Cardiac ventricle fibroblast (primary cell): ENCODE results near the gene LBX2. TPM values are rescaled to one million over a fixed set of nuclear protein-coding genes. Genes with fewer than 3 reads are reported as not detected.

Experiments used
- total RNA-seq: library from RNA; depleted of rRNA; stranded (reverse); fragments of >200 nt; gene quantifications from 2 replicates; pipeline ENCODE4 v1.2.3, GENCODE V29; 2015

LBX2 gene, protein sequence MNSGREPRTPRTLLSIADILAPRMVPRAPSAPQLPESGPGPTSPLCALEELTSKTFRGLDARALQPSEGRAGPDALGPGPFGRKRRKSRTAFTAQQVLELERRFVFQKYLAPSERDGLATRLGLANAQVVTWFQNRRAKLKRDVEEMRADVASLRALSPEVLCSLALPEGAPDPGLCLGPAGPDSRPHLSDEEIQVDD
- total RNA-seq, result 3.2 TPM in 2 replicates

DNA sequence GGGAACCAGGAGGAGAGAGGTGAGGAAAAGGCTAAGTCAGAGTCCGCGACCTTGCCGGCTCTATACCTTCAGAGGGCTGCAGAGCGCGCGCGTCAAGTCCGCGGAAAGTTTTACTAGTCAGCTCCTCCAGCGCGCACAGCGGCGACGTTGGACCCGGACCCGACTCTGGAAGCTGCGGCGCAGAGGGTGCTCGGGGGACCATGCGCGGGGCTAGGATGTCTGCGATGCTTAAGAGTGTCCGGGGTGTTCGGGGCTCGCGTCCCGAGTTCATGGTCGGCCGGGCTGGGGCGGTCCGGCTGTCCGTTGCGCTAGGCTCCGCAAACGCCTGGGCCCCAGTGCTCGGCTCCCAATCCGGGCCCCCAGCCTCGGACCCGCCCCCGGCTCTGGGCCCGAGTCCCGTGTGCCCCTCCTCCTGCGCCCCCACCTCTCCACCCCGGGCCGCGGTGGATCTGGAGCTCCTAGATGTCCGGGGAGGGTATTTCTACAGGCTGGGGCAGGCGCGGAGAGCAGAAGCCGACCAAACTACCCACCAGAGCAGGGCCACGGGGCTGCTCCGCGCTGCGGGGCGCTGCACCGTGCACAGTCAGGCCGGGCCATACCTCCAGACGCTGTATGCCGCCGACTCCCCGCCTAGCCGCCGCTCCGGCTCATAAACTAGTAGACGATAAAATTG is at the start of gene LBX2:
LBX2 (minus strand) TSS at position 337 of the 673 bp plus-strand sequence; CDS start at position 271, 66 bp downstream.

DNA sequence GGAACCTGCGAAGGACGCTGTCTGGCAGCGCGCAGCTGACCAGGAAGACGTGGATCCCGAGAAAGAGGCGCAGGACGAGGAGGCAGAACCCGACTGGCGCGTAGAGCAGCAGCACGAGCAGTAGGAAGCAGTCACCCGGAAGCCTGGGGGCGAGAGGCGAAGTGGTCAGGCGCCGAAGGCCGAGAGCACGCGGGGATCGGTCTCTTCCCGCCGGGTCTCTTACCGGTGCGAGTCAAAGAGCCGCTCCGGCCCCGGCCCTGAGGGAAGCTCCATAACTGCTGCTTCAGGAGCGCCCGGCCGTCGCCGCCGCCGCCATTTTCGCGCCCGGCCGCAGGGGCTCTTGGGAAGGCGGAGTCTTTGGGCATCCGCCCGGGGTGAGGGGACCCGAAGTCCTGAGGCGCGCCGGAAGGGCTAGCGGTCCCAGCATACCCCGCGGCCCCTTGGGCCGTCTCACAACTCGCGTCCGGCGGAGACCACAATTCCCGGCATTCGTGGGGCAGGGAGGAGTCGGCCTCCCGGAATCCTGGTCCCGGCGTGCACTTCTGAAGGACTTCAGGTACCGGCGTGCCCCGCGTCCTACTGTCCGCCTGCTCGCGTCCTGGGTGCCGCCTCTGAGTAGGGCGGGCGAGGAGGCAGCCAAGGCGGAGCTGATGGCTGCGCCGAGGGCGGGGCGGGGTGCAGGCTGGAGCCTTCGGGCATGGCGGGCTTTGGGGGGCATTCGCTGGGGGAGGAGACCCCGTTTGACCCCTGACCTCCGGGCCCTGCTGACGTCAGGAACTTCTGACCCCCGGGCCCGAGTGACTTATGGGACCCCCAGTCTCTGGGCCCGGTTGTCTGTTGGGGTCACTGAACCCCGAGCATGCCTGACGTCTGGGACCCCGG is 30.2 kb upstream of the LBX2 start, which contains the start of the genes AUP1 and HTRA2:
AUP1 (minus strand) TSS at position 350 of the 882 bp plus-strand sequence; CDS start at position 273, 77 bp downstream.
HTRA2 (plus strand) TSS at position 577 of the 882 bp plus-strand sequence; CDS start at position 651, 74 bp downstream.

DNA sequence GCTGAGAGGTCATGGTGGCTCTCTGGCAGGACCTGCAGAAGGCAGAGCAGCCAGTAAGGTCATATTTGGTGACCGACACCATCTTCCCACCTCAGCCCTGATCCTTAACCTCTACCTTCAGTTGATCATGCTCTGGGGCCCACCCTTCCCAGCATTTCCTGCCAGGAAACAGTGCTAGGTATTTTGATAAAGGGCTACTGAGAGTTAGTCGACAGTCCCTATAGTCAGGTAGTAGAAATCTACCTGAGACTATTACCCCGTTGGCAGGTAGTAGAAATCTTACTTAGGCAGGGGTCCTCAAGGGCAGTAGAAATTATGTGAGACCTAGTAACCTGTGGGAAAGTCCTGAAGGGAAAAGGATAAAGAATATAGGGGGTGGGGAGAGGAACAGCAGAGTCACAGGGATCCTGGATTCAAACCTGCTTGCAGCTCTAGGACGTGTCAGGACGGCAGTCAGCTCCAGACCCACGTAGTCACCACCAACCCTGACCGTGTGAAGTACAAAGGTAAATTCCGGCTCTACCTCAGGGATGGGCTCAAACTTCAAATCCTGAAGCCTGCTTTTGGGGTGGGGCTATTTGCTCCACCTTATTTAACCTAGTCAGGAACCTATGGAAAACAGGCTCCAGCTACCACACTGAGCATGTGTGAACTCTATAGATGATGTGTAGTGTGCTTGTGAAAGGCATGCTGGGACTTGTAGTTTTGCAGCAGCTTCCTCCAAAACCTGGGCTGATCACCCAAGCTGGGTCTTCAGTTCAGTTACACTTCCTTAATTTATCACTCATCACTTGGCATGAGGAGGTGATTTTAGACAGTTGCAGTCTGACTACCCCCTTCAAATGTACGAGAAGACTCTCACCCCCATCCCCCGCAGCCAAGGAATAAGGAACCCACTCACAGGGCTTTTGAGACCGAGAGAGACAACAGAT is 26.6 kb upstream of the LBX2 start, which contains the start of gene DQX1:
DQX1 (minus strand) TSS at position 515 of the 932 bp plus-strand sequence; CDS start at position 13, 502 bp downstream.

DNA sequence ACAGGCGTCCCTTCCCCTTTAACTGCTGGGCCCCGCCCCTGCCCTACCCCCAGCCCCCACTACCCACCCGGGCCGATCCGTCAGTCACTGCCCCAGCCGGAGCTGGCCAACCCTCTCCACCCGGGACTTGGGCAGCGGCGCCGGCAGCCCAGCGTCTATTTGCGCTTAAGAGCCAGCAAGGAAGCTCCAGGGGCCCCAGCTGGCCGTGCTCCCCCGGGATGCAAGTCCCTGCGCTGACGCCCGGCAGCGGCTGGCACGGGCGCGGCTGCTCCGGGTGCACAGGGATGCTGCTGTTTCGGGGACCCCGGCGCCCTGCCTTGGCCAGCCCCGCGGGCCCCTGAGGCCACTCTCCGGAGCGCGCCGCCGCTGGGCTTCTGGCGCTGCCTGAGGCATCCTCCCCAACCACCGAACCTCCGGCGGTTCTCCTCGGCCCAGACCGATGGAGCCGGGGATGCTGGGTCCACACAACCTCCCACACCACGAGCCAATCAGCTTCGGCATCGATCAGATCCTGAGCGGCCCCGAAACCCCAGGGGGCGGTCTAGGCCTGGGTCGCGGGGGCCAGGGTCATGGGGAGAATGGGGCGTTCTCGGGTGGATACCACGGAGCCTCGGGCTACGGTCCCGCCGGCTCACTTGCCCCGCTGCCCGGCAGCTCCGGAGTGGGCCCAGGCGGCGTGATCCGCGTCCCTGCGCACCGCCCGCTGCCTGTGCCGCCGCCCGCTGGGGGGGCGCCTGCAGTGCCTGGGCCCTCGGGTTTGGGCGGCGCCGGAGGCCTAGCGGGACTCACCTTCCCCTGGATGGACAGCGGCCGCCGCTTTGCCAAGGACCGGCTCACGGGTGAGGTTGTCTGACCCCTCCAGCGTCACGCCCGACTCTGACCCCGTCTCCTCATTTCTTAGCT is 15.2 kb upstream of the LBX2 start, which contains the start of gene TLX2:
TLX2 (plus strand) TSS at position 83 of the 903 bp plus-strand sequence; CDS start at position 440, 357 bp downstream.

DNA sequence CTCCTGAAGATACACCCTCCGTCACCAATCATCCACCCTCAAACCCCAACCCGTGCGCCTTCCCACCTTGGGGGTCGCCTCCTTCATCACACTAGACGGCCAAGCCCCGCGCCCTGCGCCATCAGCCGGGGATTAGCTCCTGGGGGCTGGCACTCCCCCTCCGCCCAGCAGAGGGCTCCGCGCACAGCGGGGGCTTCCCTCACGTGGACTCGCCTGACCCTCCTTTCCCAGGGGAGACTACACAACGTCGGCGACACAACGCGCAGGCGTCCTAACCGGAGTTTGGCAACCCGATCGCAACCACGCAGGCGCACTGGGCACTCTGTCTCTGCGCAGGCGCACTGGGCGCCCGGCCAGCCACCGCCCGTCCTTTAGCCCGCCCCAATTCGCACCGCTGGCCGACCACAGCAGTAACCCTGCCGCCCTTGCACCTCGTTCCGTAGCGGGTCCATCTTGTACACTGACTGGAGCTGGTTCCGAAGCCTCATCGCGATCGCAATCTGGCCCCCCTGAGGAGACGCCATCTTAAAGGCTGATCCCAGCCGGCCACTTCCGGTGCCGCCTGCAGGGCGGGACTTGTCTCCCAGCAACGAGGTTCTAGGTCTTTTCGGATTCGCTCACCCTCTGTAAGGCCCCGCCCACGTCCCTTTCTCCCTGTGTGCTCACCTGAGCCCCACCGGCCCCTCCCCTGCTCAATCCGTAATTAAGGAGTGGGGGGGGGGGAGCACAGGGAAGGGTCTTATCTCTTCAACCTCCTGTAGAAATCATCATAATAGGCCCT is 7.9 kb upstream of the LBX2 start, which contains the start of gene PCGF1:
PCGF1 (minus strand) TSS at position 551 of the 781 bp plus-strand sequence; CDS start at position 524, 27 bp downstream.

DNA sequence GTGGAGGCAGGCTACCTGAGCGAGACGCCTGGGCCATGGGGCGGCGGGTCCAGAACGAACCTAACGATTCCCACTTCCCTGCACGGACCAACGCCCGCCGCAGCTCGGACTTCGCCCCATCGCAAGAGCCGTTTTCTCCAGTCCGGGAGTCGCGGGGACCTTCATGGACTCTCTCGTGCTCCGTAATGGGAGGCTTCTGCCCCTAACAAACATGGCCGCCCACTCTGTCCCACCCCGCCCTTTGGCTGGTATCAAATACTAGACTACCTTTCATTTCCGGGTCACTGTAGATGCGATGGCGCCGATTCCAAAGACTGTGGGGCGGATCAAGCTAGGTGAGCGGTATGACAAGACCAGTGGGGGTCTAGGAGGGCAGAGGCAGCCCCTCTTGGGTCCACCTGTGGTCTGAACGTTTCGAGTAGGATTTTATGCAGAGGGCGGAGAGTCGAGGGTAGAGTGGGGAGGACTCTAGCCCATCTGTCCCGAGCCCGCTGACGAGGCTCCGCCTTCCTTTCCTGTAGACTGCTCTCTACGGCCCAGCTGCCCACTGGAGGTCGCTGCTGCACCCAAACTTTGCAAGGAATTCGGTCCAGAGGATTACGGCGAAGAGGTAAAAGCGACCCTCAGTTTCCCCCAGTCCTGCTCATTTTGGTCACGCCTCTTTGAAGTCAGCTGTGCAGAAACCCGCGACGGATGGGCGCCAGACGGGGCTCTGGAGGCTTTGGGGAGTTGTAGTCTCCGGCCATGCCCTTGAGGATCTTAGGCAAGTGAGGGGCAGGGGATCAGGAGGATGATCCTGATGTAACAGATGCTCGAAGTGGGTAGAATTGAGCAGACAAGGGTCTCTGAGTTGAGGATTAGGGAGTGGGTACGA is 16.4 kb downstream of the LBX2 start, which contains the start of the genes CCDC142 and TTC31:
CCDC142 (minus strand) TSS at position 198 of the 874 bp plus-strand sequence; CDS start at position 37, 161 bp downstream.
TTC31 (plus strand) TSS at position 281 of the 874 bp plus-strand sequence; CDS start at position 296, 15 bp downstream.

DNA sequence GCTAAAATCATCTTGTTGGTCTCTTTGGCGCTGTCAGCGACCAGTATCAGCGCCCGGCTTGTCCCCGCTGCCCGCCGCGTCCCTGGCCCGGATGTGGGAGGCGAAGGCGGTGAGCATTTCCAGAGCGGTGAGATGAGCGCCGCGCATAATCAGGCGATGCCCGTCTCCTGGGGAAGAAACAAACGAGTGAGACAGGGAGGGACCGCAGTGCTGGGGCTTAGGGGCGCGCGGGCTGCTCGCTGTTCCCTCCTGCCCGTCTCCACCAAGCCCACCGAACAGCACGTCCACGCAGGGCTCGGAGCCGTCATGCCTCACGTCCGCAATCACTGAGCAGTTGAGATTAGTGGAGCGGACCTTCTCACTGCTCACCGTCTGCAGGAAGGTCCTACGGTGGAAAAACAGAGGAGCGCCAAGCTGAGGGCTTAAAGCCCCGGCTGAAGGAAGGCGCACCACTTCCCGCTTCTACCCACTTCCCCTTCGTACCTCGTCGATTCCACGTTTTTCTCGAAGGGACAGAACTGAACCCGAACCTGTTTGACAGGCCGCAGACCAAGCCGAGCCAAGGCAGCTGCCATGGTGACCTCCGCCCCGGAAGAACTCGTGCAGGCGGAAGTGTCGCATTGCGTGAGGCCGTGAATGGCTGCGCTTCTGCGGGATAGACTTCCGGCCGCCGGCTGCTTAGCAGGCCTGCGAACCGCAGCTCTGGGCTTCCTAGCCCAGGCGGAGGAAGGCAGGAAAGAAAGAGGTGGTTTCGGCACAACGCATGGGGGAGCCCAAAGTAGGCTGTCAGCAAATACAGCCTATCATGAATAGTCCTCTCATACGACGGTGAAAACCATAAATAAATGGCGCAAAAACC is 27.1 kb downstream of the LBX2 start, which contains the start of gene MRPL53:
MRPL53 (minus strand) TSS at position 595 of the 859 bp plus-strand sequence; CDS start at position 575, 20 bp downstream.

DNA sequence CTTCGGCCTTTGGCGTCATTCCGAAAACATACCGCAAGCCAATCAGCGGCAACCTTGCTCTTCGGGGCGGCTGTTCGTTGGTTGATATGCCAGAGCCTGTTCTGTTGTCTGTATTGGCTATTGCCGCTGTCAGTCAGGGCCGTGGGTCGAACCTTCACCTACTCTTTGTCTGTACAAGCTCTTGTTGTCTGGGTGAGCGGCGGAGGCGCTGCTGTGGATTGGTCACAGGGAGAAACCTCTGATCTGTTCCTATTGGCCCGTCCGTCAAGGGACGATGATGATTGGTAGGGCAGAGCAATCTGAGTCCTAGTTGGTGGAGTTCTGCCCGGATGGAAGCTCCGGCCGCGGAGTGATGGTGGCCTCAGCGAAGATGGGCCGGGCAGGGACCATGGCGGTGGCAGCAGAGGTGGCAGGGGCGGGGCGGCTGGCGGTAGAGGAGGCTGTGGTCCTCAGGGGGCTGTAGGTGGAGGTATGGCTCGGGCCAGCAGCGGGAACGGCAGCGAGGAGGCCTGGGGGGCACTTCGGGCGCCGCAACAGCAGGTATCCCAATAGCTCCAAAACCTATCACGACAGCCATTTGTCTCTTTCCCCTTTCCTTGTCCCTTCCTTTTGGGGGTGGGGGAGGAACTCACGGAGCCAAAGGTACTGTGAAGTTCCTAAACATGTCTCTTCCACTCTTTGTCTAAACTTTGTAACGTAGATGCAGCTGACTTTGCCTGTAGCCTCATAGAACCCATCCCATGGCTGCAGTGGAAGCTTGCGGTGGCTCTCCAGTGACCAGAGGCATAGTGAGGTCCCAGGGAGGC is 41.1 kb downstream of the LBX2 start, which contains the start of gene WBP1:
WBP1 (plus strand) TSS at position 307 of the 806 bp plus-strand sequence; CDS start at position 472, 165 bp downstream.

DNA sequence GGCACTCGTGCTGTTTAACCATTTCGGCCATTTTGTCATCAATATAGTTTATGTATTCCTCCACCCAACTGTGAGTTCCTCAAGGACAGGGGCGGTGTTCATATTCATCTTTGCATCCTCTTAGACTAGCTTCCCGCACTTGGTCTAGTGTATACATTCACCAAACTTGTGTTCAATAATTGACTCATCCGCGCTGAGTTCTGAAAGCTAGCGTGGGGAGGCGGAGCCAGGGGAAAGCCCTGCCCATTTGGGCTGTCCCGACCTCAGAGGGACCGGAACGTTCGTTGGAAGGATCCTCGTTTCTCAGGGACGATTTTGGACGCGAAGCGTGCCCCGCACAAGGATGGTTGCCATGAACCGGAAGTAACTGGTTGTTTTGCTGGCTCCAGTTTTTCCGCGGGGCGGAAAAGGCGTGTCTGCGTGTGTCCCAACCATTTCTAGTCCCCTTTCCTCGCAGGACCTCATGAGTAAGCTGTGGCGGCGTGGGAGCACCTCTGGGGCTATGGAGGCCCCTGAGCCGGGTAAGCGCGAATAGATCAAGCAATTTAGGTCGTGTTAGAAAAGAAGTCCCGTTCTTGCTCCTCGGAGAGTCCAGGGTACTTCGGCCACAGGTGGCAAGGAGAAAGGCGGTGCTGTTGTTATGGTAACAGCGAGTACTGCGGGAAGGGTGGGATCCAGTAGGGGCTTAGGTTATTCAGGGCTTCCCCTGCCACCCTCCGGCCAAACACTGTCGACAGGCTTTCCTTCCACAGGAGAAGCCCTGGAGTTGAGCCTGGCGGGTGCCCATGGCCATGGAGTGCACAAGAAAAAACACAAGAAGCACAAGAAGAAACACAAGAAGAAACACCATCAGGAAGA is 44.5 kb downstream of the LBX2 start, which contains the start of gene INO80B:
INO80B (plus strand) TSS at position 434 of the 858 bp plus-strand sequence; CDS start at position 464, 30 bp downstream.

Other genes starting within 250 kb of the LBX2 start
- gene SLC4A5, start 156.2 kb downstream of the LBX2 start, total RNA-seq, result 0.34 and 1.7 TPM in 2 replicates
- 83.1 and 101 TPM in 2 replicates for gene DCTN1, start 119.3 kb downstream of the LBX2 start, total RNA-seq
- 1.6 and 4.9 TPM in 2 replicates for gene C2orf81, start 78.0 kb downstream of the LBX2 start, total RNA-seq
- 19.8 and 20.9 TPM in 2 replicates for gene WDR54, start 77.9 kb downstream of the LBX2 start, total RNA-seq
- 10.4 and 13.9 TPM in 2 replicates for gene RTKN, start 57.7 kb downstream of the LBX2 start, total RNA-seq
- gene INO80B, start 44.5 kb downstream of the LBX2 start, total RNA-seq, result 16.6 and 18.4 TPM in 2 replicates
- gene WBP1, start 41.2 kb downstream of the LBX2 start, total RNA-seq, result 46.9 and 49.3 TPM in 2 replicates
- gene MOGS, start 34.2 kb downstream of the LBX2 start, total RNA-seq, result 41.9 and 45.2 TPM in 2 replicates
- gene MRPL53, start 26.9 kb downstream of the LBX2 start, total RNA-seq, result 17.1 and 46.9 TPM in 2 replicates
- 7.0 and 15.5 TPM in 2 replicates for gene CCDC142, start 16.6 kb downstream of the LBX2 start, total RNA-seq
- 18.9 and 20.7 TPM in 2 replicates for gene TTC31, start 16.5 kb downstream of the LBX2 start, total RNA-seq
- 8.9 and 13.4 TPM in 2 replicates for gene PCGF1, start 8.1 kb upstream of the LBX2 start, total RNA-seq
- gene TLX2, start 14.8 kb upstream of the LBX2 start, total RNA-seq, result not detected in 2 replicates
- not detected in 2 replicates for gene DQX1, start 26.6 kb upstream of the LBX2 start, total RNA-seq
- gene AUP1, start 30.1 kb upstream of the LBX2 start, total RNA-seq, result 63.0 and 84.6 TPM in 2 replicates
- gene HTRA2, start 30.3 kb upstream of the LBX2 start, total RNA-seq, result 14.9 and 21.3 TPM in 2 replicates
- gene LOXL3, start 54.3 kb upstream of the LBX2 start, total RNA-seq, result 21.8 and 27.0 TPM in 2 replicates
- gene DOK1, start 55.1 kb upstream of the LBX2 start, total RNA-seq, result 28.5 and 32.5 TPM in 2 replicates
- 0.06 TPM in 1 of 2 replicates, not detected in the other for gene M1AP, start 148.7 kb upstream of the LBX2 start, total RNA-seq
- gene SEMA4F, start 154.6 kb upstream of the LBX2 start, total RNA-seq, result 3.6 and 4.5 TPM in 2 replicates